Measurements from ENCODE around the gene CREB5. TPM values are rescaled to one million over a fixed set of nuclear protein-coding genes. Genes with fewer than 3 reads are reported as not detected.

CREB5 gene
- total RNA-seq: 27.2 TPM
- polyA plus RNA-seq (ENCODE audit: insufficient read depth, low read depth, low replicate concordance): 3.4 TPM
- long read RNA-seq, donor 1, partial matches to known transcripts: 0 of 2 reads
- long read RNA-seq, donor 1, other reads (novel, unspliced or antisense): 0 of 2 reads
- long read RNA-seq, donor 2: 0 reads
- long read RNA-seq, donor 3, partial matches to known transcripts: 0 of 1 reads
- long read RNA-seq, donor 3, other reads (novel, unspliced or antisense): 0 of 1 reads
- long read RNA-seq, donor 4, partial matches to known transcripts: 0 of 5 reads
- long read RNA-seq, donor 4, other reads (novel, unspliced or antisense): 0 of 5 reads
- long read RNA-seq, donor 5: 0 reads
- long read RNA-seq, donor 6, partial matches to known transcripts: 0 of 1 reads
- long read RNA-seq, donor 6, other reads (novel, unspliced or antisense): 0 of 1 reads
- long read RNA-seq, donor 7, partial matches to known transcripts: 1 of 12 reads
- long read RNA-seq, donor 7, other reads (novel, unspliced or antisense): 11 of 12 reads
- long read RNA-seq, donor 8: 0 reads
- long read RNA-seq, donor 9, partial matches to known transcripts: 0 of 1 reads
- long read RNA-seq, donor 9, other reads (novel, unspliced or antisense): 0 of 1 reads
- long read RNA-seq, donor 10, partial matches to known transcripts: 0 of 1 reads
- long read RNA-seq, donor 10, other reads (novel, unspliced or antisense): 0 of 1 reads

- intact Hi-C loops (cut with DNase I): no loop called here
- TF ChIP-seq, protein P1, sequence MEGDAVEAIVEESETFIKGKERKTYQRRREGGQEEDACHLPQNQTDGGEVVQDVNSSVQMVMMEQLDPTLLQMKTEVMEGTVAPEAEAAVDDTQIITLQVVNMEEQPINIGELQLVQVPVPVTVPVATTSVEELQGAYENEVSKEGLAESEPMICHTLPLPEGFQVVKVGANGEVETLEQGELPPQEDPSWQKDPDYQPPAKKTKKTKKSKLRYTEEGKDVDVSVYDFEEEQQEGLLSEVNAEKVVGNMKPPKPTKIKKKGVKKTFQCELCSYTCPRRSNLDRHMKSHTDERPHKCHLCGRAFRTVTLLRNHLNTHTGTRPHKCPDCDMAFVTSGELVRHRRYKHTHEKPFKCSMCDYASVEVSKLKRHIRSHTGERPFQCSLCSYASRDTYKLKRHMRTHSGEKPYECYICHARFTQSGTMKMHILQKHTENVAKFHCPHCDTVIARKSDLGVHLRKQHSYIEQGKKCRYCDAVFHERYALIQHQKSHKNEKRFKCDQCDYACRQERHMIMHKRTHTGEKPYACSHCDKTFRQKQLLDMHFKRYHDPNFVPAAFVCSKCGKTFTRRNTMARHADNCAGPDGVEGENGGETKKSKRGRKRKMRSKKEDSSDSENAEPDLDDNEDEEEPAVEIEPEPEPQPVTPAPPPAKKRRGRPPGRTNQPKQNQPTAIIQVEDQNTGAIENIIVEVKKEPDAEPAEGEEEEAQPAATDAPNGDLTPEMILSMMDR (IDR thresholded peaks at IDR 0.05; ENCODE audit: borderline replicate concordance, extremely low read depth, insufficient read depth): peak; percentile 22
- no peak within 1 kb of the TSS for H3K9ac ChIP-seq (ENCODE audit: low read length in 3 of 3)
- no peaks in the 10 kb centered on the region for H3K9me3 ChIP-seq (ENCODE audit: control insufficient read depth in 2 of 3, insufficient read depth in 1 of 3, low read length in 3 of 3)
- peaks cover 2 to 3% (median 2%) of the 10 kb centered on the region in 3 donors for H3K4me1 ChIP-seq (ENCODE audit: control insufficient read depth in 2 of 3, insufficient read depth in 2 of 3, low read depth in 1 of 3, low read length in 3 of 3)
- peaks cover 10% of the 10 kb centered on the region for H3K27me3 ChIP-seq (ENCODE audit: control insufficient read depth, insufficient read depth, low read length)
- no peaks in the 10 kb centered on the region for H3K36me3 ChIP-seq (ENCODE audit: control insufficient read depth in 2 of 3, insufficient read depth in 3 of 3, low read length in 3 of 3)
- peak in 4 of 5 donors; percentile 46 to 86 (median 64) for DNase-seq
- no peak within 1 kb of the TSS for H3K4me3 ChIP-seq (ENCODE audit: low read length in 3 of 3)
- FAIRE-seq: no peak
- no peak within 1 kb of the TSS for H3K27ac ChIP-seq (ENCODE audit: low read depth in 2 of 2, low read length in 2 of 2)
Measured at GRCh38 chr7:28411876-28412662, at the start of gene CREB5. Gene CREB5 (plus strand): TSS chr7:28412518. CDS start chr7:28412915, 397 bp downstream.

DNA sequence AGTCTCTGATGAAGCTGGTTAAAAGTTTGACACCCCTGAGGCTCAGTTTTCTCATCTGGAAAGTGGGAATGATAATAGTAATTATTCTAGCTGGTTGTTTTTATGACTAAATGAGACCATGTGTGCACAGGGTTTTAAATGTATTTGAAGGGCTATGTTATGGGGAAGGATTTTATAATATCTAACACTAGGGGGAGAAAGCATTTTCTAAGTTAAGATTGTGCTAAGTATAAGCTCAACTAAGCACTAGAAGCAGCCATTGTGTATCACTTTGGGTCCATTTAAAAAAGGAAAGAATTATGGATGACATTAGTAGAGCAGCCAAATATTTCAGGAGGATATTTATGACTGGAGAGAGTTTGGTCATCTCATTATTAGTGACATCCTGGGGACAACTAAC is 49.5 kb upstream of the CREB5 start:
- H3K4me3 ChIP-seq (ENCODE audit: low read length in 3 of 3): no peak overlapping the region
- no peak overlapping the region for H3K27ac ChIP-seq (ENCODE audit: low read depth in 2 of 2, low read length in 2 of 2)
- no peak for DNase-seq
- intact Hi-C loops (cut with DNase I): no loop called here
- H3K4me1 ChIP-seq (ENCODE audit: control insufficient read depth in 2 of 3, insufficient read depth in 2 of 3, low read depth in 1 of 3, low read length in 3 of 3): no peaks in the 10 kb centered on the region
- TF ChIP-seq, protein P1 (IDR thresholded peaks at IDR 0.05; ENCODE audit: borderline replicate concordance, extremely low read depth, insufficient read depth): no peak
- H3K9me3 ChIP-seq (ENCODE audit: control insufficient read depth in 2 of 3, insufficient read depth in 1 of 3, low read length in 3 of 3): no peaks in the 10 kb centered on the region
- no peak overlapping the region for H3K9ac ChIP-seq (ENCODE audit: low read length in 3 of 3)
- no peaks in the 10 kb centered on the region for H3K36me3 ChIP-seq (ENCODE audit: control insufficient read depth in 2 of 3, insufficient read depth in 3 of 3, low read length in 3 of 3)
- FAIRE-seq: no peak
- no peaks in the 10 kb centered on the region for H3K27me3 ChIP-seq (ENCODE audit: control insufficient read depth, insufficient read depth, low read length)

- Histone ChIP-seq H3K9me3 (ENCODE audit: control insufficient read depth in 2 of 3, insufficient read depth in 1 of 3, low read length in 3 of 3) (no peaks in the 10 kb centered on the region), H3K27me3 (ENCODE audit: control insufficient read depth, insufficient read depth, low read length) (no peaks in the 10 kb centered on the region), H3K4me1 (ENCODE audit: control insufficient read depth in 2 of 3, insufficient read depth in 2 of 3, low read depth in 1 of 3, low read length in 3 of 3) (no peaks in the 10 kb centered on the region), H3K27ac (ENCODE audit: low read depth in 2 of 2, low read length in 2 of 2) (no peak overlapping the region), H3K4me3 (ENCODE audit: low read length in 3 of 3) (no peak overlapping the region), H3K36me3 (ENCODE audit: control insufficient read depth in 2 of 3, insufficient read depth in 3 of 3, low read length in 3 of 3) (no peaks in the 10 kb centered on the region), H3K9ac (ENCODE audit: low read length in 3 of 3) (no peak overlapping the region)
- no peak for FAIRE-seq
- no peak for DNase-seq
- TF ChIP-seq, protein P1 (IDR thresholded peaks at IDR 0.05; ENCODE audit: borderline replicate concordance, extremely low read depth, insufficient read depth): no peak
- intact Hi-C loops (cut with DNase I): no loop called here
Measured at GRCh38 chr7:28364082-28364481, 48.2 kb upstream of the CREB5 start.
